ENCODE results near the gene ADPRS.

Gene ADPRS

GRCh38 chr1:36133484-36133883 is 44.8 kb downstream of the ADPRS start:
- DNase-seq (ENCODE audit: low read depth): peak; percentile 98

- no peak for DNase-seq (ENCODE audit: low read depth)
These were observed 45.3 kb downstream of the ADPRS start for GRCh38 chr1:36134031-36134430.

GRCh38 chr1:36134505-36135329 is 46.0 kb downstream of the ADPRS start:
- peak; percentile 38 for DNase-seq (ENCODE audit: low read depth)

- DNase-seq (ENCODE audit: low read depth): no peak
These were observed 46.6 kb downstream of the ADPRS start for GRCh38 chr1:36135330-36135667.

GRCh38 chr1:36135796-36136195 is 47.1 kb downstream of the ADPRS start:
- no peak for DNase-seq (ENCODE audit: low read depth)

- DNase-seq (ENCODE audit: low read depth): peak; percentile 47
These were observed 47.8 kb downstream of the ADPRS start for GRCh38 chr1:36136535-36136934.

- no peak for DNase-seq (ENCODE audit: low read depth)
These were observed 48.5 kb downstream of the ADPRS start for GRCh38 chr1:36137226-36137625.

GRCh38 chr1:36137776-36138175 is 49.1 kb downstream of the ADPRS start:
- no peak for DNase-seq (ENCODE audit: low read depth)

- DNase-seq (ENCODE audit: low read depth): no peak
These were observed 50.8 kb downstream of the ADPRS start for GRCh38 chr1:36139521-36139920.

- DNase-seq (ENCODE audit: low read depth): no peak
These were observed 53.4 kb downstream of the ADPRS start for GRCh38 chr1:36142121-36142520.

GRCh38 chr1:36143424-36143823 is 54.7 kb downstream of the ADPRS start:
- DNase-seq (ENCODE audit: low read depth): no peak
